Neural progenitor cell (in vitro differentiated cells): ENCODE results near the gene DDX20.

Experiments
- CTCF ChIP-seq: fragments of 200-600 bp; sonication (generic); IDR thresholded peaks from 2 replicates; pipeline ENCODE4 v1.5.1; 2017; ENCODE audit warnings: antibody characterized with exemption, mild to moderate bottlenecking
- EZH2 ChIP-seq: fragments of 200-600 bp; sonication (generic); IDR thresholded peaks from 2 replicates; pipeline ENCODE4 v1.6.1; 2017; ENCODE audit warnings: antibody characterized with exemption, mild to moderate bottlenecking, moderate library complexity
- EZH2phosphoT487 ChIP-seq: fragments of 200-600 bp; sonication (generic); IDR thresholded peaks from 2 replicates; pipeline ENCODE4 v1.6.1; 2017; ENCODE audit warnings: antibody characterized with exemption

GRCh38 chr1:111768023-111768422 is 12.3 kb downstream of the DDX20 start:
- TF ChIP-seq CTCF (no peak), EZH2phosphoT487 (no peak), EZH2 (no peak)
